Hepatocyte (in vitro differentiated cells): Measurements from ENCODE around the gene SNAI3. TPM values are rescaled to one million over a fixed set of nuclear protein-coding genes. Genes with fewer than 3 reads are reported as not detected.
A peak's percentile ranks its signal among the peaks of the same experiment; 100 is the strongest.

Source experiments
- DNase-seq: peaks from one replicate; pipeline ENCODE4 v3.0.0-alpha.2; 2016; ENCODE audit warnings: low spot score
- H2AFZ ChIP-seq: fragments of 200-600 bp; sonication (generic); 2 replicates; pipeline ENCODE4 v1.6.0; 2016; ENCODE audit warnings: antibody characterized with exemption, mild to moderate bottlenecking
- H3K27ac ChIP-seq: fragments of 200-600 bp; sonication (generic); 2 replicates; pipeline ENCODE4 v1.5.1; 2016; ENCODE audit warnings: mild to moderate bottlenecking
- H3K27me3 ChIP-seq: fragments of 200-600 bp; sonication (generic); 2 replicates; pipeline ENCODE4 v1.6.1; 2016
- H3K36me3 ChIP-seq: fragments of 200-600 bp; sonication (generic); replicated peaks from 2 replicates; pipeline ENCODE4 v1.5.1; 2016; ENCODE audit warnings: low read depth; ENCODE audit not compliant: insufficient read depth
- H3K4me1 ChIP-seq: fragments of 200-600 bp; sonication (generic); 2 replicates; pipeline ENCODE4 v1.5.1; 2016; ENCODE audit warnings: mild to moderate bottlenecking, moderate library complexity; ENCODE audit not compliant: insufficient read depth
- H3K4me2 ChIP-seq: fragments of 200-600 bp; sonication (generic); 2 replicates; pipeline ENCODE4 v1.6.0; 2016
- H3K4me3 ChIP-seq: fragments of 200-600 bp; sonication (generic); 2 replicates; pipeline ENCODE4 v1.5.1; 2016; ENCODE audit warnings: mild to moderate bottlenecking
- H3K79me2 ChIP-seq: fragments of 200-600 bp; sonication (generic); 2 replicates; pipeline ENCODE4 v1.6.0; 2017; ENCODE audit warnings: mild to moderate bottlenecking
- H3K9me2 ChIP-seq: fragments of 200-600 bp; sonication (generic); replicated peaks from 2 replicates; pipeline ENCODE4 v1.6.0; 2017; ENCODE audit warnings: mild to moderate bottlenecking; ENCODE audit not compliant: insufficient read depth
- H3K9me3 ChIP-seq: fragments of 200-600 bp; sonication (generic); 2 replicates; pipeline ENCODE4 v1.5.1; 2016; ENCODE audit warnings: low read depth, mild to moderate bottlenecking
- H4K20me1 ChIP-seq: fragments of 200-600 bp; sonication (generic); 2 replicates; pipeline ENCODE4 v1.6.0; 2016; ENCODE audit warnings: mild to moderate bottlenecking; ENCODE audit not compliant: insufficient read depth, poor library complexity, severe bottlenecking
- CTCF ChIP-seq: fragments of 200-600 bp; sonication (generic); IDR thresholded peaks from 2 replicates; pipeline ENCODE4 v1.5.1; 2016; ENCODE audit warnings: antibody characterized with exemption, mild to moderate bottlenecking; ENCODE audit not compliant: poor library complexity
- EZH2 ChIP-seq: fragments of 200-600 bp; sonication (generic); IDR thresholded peaks from 2 replicates; pipeline ENCODE4 v1.6.1; 2016; ENCODE audit warnings: antibody characterized with exemption, mild to moderate bottlenecking, borderline replicate concordance
- EZH2phosphoT487 ChIP-seq: fragments of 200-600 bp; sonication (generic); IDR thresholded peaks from one replicate; pipeline ENCODE4 v1.6.1; 2018; ENCODE audit warnings: antibody characterized with exemption, mild to moderate bottlenecking, low read depth, moderate library complexity; ENCODE audit not compliant: unreplicated experiment, severe bottlenecking
- WGBS: methylation state at CpG from one replicate; pipeline ENCODE4 v1.1.6; 2016; ENCODE audit warnings: low lambda C conversion rate; ENCODE audit errors: missing lambda C conversion rate; 5-methylcytosine and 5-hydroxymethylcytosine counted together
- polyA plus RNA-seq: library from polyadenylated mRNA; unstranded; fragments of >200 nt; fragmentation: Nextera tagmentation; extraction: Ambion mirVana; gene quantifications from 2 replicates; pipeline ENCODE4 v1.2.1, GENCODE V29; 2016
- total RNA-seq: library from RNA; depleted of rRNA; stranded (reverse); fragments of >200 nt; gene quantifications from 2 replicates; pipeline ENCODE4 v1.2.3, GENCODE V29; 2014

Gene SNAI3
- total and polyA plus RNA-seq, 2 experiments from 2014 or later, result 1.7 to 5.0 TPM

- Histone ChIP-seq H3K36me3 (no peaks in the 10 kb centered on the region), H2AFZ (peak overlapping the region; percentile 37)
Observed at GRCh38 chr16:88649924-88650748, 36.2 kb downstream of the SNAI3 start.

GRCh38 chr16:88649195-88649923 is 36.9 kb downstream of the SNAI3 start:
- Histone ChIP-seq H2AFZ (no peak overlapping the region), H3K36me3 (no peaks in the 10 kb centered on the region), H3K4me3 (peak overlapping the region; percentile 82), H4K20me1 (peaks cover 6% of the 10 kb centered on the region), H3K27ac (no peak overlapping the region), H3K9me2 (no peaks in the 10 kb centered on the region), H3K9me3 (no peaks in the 10 kb centered on the region), H3K79me2 (peaks cover 15% of the 10 kb centered on the region), H3K27me3 (no peaks in the 10 kb centered on the region), H3K4me2 (peak overlapping the region; percentile 99), H3K4me1 (peaks cover 15% of the 10 kb centered on the region)
- no peak for DNase-seq
- TF ChIP-seq EZH2phosphoT487 (no peak), CTCF (no peak), EZH2 (no peak)
- 82% methylated on average over 17 of the region's 20 CpGs for WGBS

More at GRCh38 chr16:88649924-88650748, 36.2 kb downstream of the SNAI3 start:
- H3K27me3 ChIP-seq, result no peaks in the 10 kb centered on the region
- H3K4me2 ChIP-seq, result peak overlapping the region; percentile 99
- H3K9me2 ChIP-seq, result no peaks in the 10 kb centered on the region
- peak; percentile 56 for DNase-seq
- H3K4me3 ChIP-seq, result peak overlapping the region; percentile 82
- TF ChIP-seq EZH2, result no peak
- no peak for TF ChIP-seq EZH2phosphoT487
- no peak for TF ChIP-seq CTCF
- H3K79me2 ChIP-seq, result peaks cover 15% of the 10 kb centered on the region
- H4K20me1 ChIP-seq, result peaks cover 6% of the 10 kb centered on the region
- peak overlapping the region; percentile 91 for H3K27ac ChIP-seq
- 13% methylated on average over 21 of the region's 37 CpGs for WGBS
- peaks cover 15% of the 10 kb centered on the region for H3K4me1 ChIP-seq
- no peaks in the 10 kb centered on the region for H3K9me3 ChIP-seq

GRCh38 chr16:88647178-88648070 is 38.9 kb downstream of the SNAI3 start:
- Histone ChIP-seq H3K79me2 (peaks cover 15% of the 10 kb centered on the region), H3K36me3 (no peaks in the 10 kb centered on the region), H3K4me1 (peaks cover 15% of the 10 kb centered on the region), H3K27me3 (no peaks in the 10 kb centered on the region), H3K9me2 (no peaks in the 10 kb centered on the region), H3K9me3 (no peaks in the 10 kb centered on the region), H3K4me3 (no peak overlapping the region), H2AFZ (no peak overlapping the region), H3K4me2 (no peak overlapping the region), H4K20me1 (peaks cover 6% of the 10 kb centered on the region), H3K27ac (no peak overlapping the region)
- WGBS, result 97% methylated on average over 16 of the region's 22 CpGs
- no peak for DNase-seq
- TF ChIP-seq EZH2phosphoT487 (no peak), EZH2 (no peak), CTCF (no peak)
